Measurements from ENCODE around the gene ELFN1.

ELFN1 gene

DNA sequence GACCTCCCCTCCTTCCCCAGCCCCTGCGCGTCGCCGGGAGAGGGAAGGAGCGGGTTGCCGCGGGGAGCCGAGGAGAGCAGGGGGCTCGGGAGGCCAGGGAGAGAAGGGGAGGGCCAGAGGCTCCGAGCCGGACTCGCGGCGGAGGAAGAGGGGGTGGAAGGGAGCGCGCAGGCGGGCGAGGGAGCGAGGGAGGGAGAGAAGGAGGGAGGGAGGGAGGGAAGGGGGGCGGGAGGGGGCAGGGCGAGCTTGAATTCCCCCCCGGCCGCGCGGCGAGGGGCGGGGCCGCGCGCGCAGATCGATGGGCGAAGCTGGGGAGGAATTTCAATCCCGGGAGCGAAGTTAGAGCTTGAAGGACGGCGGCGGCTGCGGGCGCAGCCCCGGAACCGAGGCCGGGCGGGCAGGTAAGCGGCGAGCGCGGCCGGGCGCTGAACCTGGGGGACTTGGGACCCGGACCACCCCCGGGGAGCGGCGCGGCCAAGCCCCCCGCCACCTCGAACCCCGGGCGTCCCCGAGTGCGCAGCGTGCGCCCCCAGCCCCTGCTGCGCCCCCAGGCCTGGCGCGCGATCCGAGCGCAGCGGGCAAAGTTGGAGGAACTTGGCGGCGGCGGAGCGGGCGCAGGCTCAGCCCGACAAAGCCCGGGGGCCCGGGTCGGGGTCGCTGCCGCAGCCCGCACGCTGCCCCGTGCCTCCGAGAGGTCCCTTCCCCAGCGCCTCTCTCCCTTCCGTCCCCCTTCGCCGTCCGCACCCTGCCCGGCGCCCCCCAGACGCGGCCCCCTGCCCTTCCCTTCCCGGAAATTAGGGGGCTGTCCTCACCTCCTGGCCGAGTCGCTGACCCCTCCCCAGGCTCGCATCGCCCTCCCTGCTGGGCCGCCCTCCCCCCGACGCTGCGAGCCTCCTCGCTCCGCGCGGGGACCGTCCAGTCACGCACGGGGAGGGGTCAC lies at the start of gene ELFN1:
Gene ELFN1 (plus strand): TSS at position 324 of the 940 bp plus-strand sequence. CDS start 74,320 bp downstream, outside the sequence.
- peak; percentile 30 for DNase-seq

DNA sequence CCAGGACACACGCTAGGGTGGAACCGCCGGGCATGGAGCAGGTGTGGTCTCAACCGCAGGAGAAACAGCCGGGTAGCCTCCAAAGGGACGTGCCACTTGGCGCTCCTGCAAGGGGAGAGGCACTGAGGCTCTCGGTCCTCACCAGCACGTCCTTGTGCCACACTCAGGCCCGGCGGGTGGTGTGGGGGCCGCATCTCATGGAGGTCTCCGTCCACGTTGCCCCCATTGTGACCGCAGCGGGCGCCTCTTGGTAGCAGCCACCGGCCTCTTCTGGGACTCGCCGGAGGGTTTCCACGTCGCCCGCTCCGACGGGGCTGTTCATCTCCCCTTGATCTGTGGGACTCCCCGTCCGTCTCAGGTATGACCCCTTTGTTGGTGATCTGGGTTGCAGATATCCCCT lies 49.2 kb upstream of the ELFN1 start:
- DNase-seq, result no peak

DNA sequence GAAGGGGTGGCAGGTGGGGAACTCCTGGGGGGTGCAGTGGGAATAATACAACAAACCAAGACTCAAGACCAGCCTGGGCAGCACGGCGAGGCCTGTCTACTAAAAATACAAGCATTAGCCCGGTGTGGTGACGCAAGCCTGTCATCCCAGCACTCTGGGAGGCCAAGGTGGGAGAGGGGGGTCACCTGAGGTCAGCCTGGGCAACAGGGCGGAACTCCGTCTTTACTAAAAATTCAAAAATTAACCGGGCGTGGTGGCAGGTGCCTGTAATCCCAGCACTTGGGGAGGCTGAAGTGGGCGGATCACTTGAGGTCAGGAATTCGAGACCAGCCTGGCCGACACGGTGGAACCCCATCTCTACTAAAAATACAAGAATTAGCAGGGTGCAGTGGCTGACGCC lies 48.4 kb upstream of the ELFN1 start:
- no peak for DNase-seq

DNA sequence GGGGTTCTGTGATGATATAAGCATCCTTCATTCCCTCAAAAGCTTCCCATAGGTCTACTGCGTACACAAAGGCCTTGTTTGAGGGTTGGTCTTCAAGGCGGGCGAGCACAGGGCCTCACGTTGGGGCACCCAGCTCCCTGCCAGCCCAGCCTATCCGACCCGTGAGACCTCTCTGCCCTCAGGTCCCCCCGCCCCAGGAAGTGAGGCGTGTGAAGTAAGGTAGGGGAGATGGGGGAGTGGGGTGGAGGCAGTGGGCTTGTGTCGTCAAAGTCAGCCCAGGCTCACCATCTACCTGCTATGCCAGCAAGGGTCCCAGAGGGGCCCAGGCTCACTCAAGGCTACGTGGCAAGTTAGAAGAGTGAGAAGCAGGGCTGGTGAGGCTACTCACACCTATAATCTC lies 47.6 kb upstream of the ELFN1 start:
- no peak for DNase-seq

DNA sequence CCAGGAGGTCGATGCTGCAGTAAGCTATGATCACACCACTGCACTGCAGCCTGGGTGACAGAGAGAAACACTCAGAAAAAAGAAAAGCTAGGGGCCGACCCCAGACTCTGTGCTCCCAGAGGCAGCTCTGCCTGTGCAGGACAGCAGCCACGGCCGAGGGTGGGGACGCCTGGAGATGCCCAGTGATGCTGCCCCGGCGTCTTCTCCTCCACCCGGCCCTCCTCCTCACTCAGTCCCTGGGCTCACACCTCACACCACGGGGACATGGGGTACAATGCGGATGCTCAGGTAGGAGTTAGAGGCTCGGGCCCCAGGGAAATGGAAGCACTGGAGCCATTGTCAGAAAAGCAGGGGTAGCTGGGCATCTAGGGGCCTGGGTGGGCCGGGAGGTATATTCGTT lies 46.3 kb upstream of the ELFN1 start:
- DNase-seq, result no peak

DNA sequence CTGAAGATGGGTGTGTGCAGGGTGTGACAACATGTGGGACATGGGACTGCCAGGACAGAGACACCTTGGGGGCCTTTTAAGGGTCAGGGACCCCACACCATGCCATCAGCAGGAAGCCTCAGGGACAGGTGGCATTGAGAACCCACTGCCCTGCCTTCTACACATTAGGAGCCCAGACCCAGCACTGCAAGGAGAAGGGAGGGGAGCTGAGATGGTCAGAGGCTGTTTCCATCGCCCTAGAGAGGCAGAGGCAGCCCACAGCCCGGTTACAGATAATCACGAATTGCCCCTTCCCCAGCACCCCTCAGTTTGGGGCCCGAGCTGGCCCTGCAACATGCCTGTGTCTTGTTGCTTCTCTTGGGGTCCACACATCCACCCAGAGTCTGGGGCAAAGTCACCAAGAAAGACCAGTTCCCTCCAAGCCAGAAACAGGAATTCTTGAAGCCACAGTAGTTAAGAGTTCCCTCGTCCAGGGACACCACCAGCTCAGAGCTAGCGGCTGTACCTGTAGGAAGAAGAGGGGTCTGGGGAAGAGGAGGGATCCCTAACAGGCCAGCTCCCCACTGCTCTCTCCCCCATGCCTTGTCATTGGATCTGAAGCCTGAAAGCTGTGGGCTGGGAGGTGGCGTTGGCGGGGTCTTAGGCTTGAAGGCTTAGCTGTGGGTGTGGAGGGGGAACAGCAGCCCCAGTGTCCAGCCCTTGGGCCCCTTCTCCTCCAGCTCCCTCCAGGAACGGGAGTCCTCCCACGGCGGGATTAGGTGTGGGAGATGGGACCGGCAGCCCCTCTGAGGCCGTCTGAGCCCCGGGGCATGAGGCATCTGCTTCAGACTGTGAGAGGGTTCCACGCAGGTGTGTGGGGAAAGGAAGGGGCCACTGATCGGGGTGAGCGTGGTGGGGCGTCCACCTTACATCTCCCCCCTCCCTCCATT lies 44.8 kb upstream of the ELFN1 start:
- DNase-seq, result no peak

DNA sequence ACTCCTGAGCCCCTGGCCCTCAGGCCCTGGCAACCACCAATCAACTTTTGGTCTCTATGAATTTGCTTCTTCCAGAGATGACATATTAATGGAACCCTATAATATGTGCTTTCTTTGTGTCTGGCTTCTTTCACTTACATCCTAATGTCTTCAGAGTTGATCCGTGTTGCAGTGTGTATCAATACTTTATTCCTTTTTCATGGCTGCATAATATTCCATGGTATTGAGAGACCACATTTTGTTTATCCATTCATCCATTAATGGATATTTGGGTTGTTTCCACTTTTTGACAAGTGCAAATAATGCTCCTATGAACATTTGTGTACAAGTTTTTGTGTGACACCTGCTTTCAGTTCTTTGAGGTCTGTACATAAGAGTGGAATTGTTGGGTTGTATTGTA lies 43.3 kb upstream of the ELFN1 start:
- no peak for DNase-seq

DNA sequence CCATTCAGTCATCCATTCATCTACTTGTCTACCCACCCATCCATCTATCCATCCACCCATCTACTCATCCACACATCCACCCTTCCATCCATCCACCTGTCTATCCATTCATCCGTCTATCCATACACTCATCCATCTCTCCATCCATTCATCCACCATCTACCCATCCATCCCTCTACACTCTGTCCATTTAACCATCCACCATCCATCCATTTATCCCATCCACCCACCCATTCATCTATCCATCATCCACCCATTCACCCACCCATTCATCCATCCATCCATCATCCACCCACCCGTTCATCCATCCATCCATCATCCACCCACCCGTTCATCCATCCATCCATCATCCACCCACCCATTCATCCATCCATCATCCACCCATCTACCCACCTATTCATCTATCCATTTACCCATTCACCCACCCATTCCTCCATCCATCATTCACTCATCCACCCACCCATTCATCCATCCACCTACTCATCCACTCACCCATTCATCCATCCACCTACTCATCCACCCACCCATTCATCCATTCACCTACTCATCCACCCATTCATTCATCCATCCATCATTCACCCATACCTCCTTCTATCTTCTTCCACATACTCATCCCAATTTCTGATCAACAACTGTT lies 39.3 kb upstream of the ELFN1 start:
- no peak for DNase-seq

DNA sequence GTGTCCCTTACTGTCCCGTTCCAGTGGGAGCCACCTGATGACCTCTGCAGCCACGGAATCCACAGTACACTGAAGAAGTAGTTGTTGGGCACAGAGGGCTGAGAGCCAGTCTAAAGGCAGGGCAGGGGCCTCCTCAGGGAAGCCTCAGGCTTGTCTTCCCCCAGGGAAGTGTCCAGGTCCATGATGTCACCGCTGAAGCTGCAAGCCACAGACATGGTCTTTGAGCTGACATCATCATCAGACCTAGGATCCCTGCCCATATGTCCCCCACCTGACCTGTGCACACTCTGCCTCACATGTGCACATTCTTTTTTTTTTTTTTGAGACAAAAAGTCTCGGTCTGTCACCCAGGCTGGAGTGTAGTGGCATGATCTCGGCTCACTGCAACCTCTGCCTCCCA lies 38.4 kb upstream of the ELFN1 start:
- DNase-seq, result no peak

DNA sequence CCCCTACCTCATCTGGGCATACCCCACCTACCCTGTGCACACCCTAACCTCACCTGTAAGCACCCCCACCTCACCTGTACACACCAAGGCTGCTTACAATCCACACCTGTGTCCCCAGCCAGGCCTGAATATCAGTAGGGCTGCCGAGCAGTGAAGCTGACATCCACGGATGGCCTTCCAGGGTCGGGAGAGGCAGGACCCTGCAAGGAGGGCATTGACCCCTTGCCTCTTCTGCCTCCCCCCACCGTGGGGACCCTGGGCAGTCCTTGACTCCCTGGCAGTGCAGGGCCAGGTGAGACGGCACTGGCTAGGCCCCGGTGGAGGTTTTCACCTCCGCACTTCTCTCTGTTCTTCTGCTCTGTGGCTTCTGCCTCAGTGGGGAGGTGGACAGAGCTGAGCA lies 37.6 kb upstream of the ELFN1 start:
- no peak for DNase-seq

DNA sequence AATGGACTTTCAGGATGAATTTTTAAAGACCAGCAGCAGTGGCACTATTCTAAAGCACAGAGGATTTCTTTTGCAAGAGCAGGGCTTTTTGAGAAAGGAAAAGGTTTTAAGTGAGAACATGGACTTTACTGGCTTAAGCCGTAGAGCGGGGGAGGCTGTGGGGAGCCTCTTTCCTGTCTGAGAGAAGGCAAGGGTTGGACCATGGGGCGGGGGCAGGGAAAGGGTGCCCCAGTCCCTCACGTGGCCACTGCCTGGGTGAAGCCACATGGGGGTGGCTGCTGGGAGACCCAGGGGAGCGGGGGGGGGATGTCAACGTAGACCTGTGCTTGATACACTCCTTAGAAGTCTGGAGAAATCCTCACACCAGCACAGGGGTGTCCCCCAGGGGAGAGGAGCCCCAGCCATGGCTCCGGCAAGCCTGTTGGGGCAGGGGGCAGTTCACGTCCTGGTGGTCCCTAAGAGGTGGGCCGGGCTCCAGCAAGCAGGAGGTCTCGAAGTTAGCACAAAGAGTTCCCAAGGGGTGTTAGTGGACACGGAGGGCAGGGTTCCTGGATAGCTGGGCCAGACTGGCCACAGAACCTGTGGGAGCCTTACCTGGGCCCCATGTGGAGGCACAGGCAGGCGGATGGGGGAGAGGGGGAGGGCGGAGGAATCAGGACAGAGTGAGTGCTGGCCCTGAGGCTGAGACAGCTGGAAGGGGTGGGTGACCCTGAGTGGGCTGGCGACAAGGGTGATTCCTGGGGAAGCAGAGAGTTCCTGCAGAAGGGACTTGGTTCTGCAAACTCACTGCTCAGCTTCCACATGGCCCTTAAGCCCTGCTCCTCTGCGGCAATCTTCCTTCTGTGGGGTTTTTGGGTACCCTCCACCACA lies 36.9 kb upstream of the ELFN1 start:
- no peak for DNase-seq

DNA sequence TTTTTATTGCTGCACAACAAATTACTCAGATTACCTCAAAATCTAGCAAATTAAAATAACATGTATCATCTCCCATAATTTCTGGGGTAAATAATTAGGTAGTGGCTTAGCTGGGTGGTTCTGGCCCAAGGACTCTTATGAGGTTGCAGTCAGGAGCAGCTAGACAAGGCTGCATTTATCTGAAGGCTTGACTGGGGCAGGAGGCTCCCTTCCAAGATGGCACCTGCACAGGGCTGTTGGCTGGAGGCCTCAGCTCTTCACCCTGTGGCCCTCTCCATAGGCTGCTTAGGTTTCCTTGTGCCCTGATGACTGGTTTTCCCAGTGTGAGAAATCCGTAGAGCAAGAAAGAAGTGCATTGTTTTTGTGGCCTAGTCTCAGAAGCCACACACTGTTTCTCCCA lies 34.7 kb upstream of the ELFN1 start:
- no peak for DNase-seq

DNA sequence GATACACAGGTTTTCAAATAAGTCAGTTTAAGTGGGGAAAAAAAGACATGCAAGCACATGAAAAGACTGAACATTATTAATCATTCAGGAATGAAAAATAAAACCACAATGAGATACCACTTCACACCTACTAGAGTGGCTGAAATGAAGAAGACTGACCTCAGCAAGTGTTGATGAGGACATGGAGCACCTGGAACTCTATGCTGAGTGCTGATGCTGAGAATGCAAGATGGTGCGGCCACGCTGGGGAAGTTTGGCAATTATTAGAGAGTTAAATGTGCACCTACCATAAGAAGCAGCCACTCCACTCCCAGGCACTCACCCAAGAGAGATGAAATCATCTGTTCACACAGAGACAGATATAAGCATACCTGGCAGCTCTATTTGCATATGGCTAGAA lies 32.9 kb upstream of the ELFN1 start:
- no peak for DNase-seq

DNA sequence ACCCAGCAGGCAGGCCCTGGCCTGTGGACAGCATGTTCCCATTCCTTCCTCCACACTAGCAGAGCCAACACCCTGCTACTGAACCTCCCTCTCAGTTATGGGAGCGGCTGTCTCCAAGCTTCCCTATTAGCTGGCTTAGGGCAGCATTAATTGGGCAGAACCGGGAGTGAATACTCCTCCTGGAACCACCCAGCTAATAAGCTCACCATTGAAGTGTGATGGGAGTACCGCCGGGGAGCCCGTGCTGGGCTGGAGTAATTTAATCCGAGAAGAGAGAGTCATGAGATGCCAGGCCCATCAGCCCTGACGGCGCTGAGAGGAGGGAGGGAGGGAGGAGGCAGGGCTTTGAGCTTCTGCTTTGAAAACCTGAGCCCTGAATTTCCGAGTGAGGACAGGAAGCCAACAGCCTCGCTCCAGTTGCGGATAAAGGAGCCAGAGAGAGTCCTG lies 31.8 kb upstream of the ELFN1 start:
- no peak for DNase-seq

DNA sequence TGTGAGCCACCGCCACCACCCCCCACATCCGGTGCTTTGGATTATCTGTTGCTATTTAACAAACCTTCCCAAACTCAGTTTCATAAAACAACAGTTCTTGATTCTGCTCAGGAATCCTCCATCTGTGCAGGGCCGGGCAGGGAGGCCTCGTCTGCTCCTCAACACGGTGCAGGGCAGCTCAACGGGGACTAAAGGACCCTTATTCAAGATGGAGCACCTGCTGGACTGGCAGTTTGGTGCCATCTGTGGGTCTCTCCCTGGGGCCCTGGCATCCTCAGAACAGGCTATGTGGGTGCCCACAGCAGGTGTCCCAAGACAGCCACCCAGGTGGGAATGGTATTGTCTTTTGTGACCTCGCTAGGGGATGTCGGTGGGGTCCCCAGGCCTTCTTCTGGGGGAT lies 31.0 kb upstream of the ELFN1 start:
- DNase-seq, result no peak

DNA sequence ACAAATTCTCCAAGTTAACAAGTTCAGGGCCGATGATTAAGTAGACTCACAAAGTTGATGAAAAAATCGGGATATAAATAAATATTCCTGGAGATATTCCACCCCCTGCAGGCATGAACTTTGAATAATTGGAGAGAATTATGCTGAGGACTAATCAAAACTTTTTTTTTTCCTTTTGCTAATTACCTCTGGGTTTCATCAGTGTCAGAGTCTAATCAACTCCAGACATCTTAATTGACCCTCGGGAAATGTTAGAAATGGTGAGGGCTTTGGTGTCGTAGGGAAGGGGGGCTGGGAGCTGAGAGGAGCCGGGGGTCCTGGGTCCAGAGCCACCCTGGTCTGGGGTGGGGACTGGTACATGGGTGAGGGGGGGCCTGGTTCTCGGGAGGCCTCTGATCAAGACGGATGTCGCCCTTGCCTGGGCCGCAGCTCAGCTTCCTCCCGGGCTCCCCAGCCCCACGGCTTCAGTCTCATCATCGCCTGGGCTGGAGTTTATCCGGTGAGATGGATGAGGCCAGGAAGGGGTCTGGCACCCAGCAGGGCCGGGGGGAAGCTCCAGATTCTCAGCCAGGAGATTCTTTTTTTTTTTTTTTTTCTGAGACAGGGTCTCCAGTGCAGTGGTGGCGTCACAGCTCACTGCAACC lies 30.4 kb upstream of the ELFN1 start:
- DNase-seq, result no peak

DNA sequence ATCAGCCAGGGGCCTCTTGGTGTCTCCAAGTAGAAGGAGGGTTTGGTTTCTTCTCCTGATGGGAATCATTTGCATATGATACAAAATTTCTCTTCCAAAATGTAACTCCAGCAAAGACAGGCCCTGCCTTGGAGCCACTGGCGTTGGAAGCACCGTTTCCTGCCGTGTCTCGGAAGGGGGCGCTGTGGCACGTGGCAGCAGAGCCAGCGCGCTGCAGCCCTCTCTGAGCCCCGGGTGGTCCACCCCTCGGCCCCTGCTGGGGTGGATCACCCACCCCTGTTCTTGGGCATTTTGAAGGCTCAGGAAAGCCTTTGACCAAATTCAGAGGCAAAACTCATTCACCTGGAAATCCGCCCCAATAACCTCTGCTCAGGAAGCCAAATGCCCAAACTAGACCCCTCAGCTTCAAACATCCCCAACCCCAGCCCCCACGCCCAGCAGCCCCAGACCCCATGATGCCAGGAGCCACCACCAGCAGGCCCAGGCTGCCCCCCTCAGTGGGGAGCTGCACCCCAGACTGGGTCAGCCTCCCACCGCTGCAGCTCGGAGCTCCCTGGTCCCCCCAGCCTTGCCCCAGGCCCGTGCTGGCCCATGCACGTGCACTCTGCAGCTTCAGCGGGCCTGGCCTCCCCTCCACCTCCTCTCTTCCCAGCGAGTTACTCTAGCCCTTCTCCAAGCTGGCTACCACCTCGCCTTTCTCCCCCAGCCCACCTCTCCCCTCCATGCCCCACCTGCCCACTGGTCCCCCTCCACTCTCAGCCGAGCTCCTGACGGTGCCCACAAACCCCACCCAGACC lies 29.5 kb upstream of the ELFN1 start:
- no peak for DNase-seq

DNA sequence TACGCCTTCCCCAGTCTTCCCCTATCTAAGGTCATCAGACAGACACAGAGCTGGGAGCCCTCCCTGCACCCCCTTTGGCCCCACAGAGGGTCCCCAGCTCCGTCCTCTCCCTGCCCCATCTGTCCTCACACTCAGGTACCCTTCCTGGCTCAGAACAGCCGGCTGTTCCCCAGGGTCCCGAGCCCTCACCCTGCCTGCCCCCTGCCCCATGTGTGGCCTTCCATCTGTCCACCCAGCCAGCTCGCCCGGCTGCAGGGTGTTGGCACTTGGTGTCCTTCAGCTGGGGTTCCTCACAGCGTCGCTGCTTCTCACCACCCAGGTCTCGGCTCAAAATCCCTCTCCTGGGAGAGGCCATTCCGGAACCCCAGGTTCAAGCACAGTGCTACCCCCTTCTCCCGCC lies 28.9 kb upstream of the ELFN1 start:
- no peak for DNase-seq

DNA sequence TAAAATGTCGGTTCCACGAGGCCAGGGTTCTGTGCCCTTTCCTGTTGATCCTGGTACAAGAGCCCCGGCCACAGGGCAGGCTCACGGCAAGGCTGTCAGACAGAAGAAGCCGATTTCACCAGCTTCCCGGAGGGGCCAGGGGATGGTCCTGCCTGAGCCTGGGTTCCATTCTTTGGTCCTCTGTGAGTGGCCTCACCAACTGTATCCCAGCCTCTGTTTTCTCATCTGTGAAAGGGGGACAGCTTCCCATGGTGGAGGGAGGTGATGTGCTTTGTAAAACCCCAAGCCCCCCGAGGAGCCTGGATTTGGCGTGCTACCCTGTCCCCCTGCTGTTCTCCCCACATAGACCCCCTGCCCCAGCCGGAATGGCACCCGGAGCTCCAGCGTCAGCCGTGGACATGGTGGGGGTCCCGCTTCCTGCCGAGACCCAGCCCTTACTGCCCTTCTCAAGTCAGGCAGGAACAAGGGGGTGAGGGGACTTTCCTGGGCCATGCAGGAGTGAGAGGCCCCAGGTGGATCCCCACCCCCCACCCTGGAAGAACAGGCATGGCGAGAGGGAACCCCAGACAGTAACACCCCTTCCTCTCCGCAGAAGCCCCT lies 28.3 kb upstream of the ELFN1 start:
- no peak for DNase-seq

DNA sequence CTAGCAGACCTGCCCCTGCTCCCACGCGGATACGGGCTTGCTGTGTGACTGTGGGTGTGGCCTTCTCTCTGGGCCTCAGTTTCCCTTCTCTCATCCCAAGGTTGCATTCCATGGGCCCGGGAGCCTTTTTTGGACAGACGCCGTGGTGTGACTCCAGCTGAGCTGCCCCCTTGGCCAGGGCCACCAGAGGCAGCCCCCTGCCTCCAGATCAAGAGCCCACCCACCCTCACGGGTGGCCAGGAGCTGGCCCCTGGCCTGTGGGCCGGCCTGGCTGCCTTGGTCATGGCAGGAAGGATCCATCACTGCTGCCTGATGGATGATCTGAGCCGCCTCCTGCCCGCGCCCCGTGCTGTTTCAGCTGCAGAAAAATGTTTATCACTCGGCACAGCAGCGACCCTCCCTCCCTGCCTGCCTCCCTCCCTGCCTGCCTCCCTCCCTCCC lies 27.8 kb upstream of the ELFN1 start:
- no peak for DNase-seq
